ENCODE measurements around the gene AP5Z1. TPM values are rescaled to one million over a fixed set of nuclear protein-coding genes. Genes with fewer than 3 reads are reported as not detected.
"Not testable (repeated sequence)": the region's sequence is repeated elsewhere in the genome, so short reads cannot be mapped to it uniquely, and the experiment has no call there.

Gene AP5Z1
- polyA plus RNA-seq, 1 donor, result 33.4 TPM

DNA sequence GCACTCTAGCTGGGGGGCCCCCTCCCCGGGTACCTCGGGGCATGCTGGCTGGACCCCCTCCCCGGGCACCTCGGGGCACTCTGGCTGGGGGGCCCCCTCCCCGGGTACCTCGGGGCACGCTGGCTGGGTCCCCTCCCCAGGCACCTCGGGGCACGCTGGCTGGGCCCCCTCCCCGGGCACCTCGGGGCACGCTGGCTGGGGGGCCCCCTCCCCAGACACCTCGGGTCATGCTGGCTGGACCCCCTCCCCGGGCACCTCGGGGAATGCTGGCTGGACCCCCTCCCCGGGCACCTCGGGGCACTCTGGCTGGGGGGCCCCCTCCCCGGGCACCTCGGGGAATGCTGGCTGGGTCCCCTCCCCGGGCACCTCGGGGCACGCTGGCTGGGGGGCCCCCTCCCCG lies 27.2 kb downstream of the AP5Z1 start:
- H3K9me3 ChIP-seq (ENCODE audit: control insufficient read depth, low read depth, low read length); H3K27ac ChIP-seq (ENCODE audit: low read length); H3K4me3 ChIP-seq (ENCODE audit: low read length); DNase-seq; H3K27me3 ChIP-seq (ENCODE audit: control insufficient read depth, insufficient read depth, low read length); H3K4me1 ChIP-seq (ENCODE audit: control insufficient read depth, insufficient read depth, low read length); H3K36me3 ChIP-seq (ENCODE audit: control insufficient read depth, insufficient read depth, low read length): not testable (repeated sequence)
- no CpG with 5 or more reads among the region's 23 CpGs for WGBS (ENCODE audit: insufficient coverage, low lambda C conversion rate)

- Histone ChIP-seq H3K4me3 (ENCODE audit: low read length) (no peak overlapping the region), H3K9me3 (ENCODE audit: control insufficient read depth, low read depth, low read length) (no peaks in the 10 kb centered on the region), H3K4me1 (ENCODE audit: control insufficient read depth, insufficient read depth, low read length) (no peaks in the 10 kb centered on the region), H3K27ac (ENCODE audit: low read length) (no peak overlapping the region), H3K27me3 (ENCODE audit: control insufficient read depth, insufficient read depth, low read length) (peaks cover 4% of the 10 kb centered on the region), H3K36me3 (ENCODE audit: control insufficient read depth, insufficient read depth, low read length) (no peaks in the 10 kb centered on the region)
- DNase-seq, result no peak
- no CpG with 5 or more reads among the region's 41 CpGs for WGBS (ENCODE audit: insufficient coverage, low lambda C conversion rate)
These were observed 28.2 kb downstream of the AP5Z1 start for GRCh38 chr7:4803397-4804241.

- no CpG with 5 or more reads among the region's 29 CpGs for WGBS (ENCODE audit: insufficient coverage, low lambda C conversion rate)
- no peak for DNase-seq
- H3K27me3 ChIP-seq (ENCODE audit: control insufficient read depth, insufficient read depth, low read length), result peaks cover 4% of the 10 kb centered on the region
These were observed 29.9 kb downstream of the AP5Z1 start for GRCh38 chr7:4805110-4805983.

DNA sequence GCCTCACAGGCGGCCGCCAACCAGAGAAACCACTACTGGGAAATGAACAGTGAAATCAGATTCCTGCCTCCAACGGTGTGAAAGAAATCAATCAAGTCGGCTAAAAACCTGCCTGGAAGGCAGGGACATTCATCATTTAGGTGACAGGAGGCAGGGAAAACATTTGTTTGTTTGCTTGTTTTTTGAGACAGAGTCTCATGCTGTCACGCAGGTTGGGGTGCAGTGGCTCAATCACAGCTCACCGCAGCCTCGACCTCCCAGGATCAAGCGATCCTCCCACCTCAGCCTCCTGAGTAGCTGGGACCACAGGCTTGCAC lies 30.5 kb downstream of the AP5Z1 start:
- H3K27ac ChIP-seq (ENCODE audit: low read length), result no peak overlapping the region
- DNase-seq, result no peak
- H3K4me3 ChIP-seq (ENCODE audit: low read length), result no peak overlapping the region
- H3K4me1 ChIP-seq (ENCODE audit: control insufficient read depth, insufficient read depth, low read length), result no peaks in the 10 kb centered on the region
- H3K9me3 ChIP-seq (ENCODE audit: control insufficient read depth, low read depth, low read length), result peaks cover 2% of the 10 kb centered on the region
- H3K36me3 ChIP-seq (ENCODE audit: control insufficient read depth, insufficient read depth, low read length), result no peaks in the 10 kb centered on the region
- 40% methylated on average over 1 of the region's 8 CpGs for WGBS (ENCODE audit: insufficient coverage, low lambda C conversion rate)
- peaks cover 4% of the 10 kb centered on the region for H3K27me3 ChIP-seq (ENCODE audit: control insufficient read depth, insufficient read depth, low read length)

More at GRCh38 chr7:4805110-4805983, 29.9 kb downstream of the AP5Z1 start:
- Histone ChIP-seq H3K9me3 (ENCODE audit: control insufficient read depth, low read depth, low read length) (peaks cover 2% of the 10 kb centered on the region), H3K36me3 (ENCODE audit: control insufficient read depth, insufficient read depth, low read length) (no peaks in the 10 kb centered on the region), H3K27ac (ENCODE audit: low read length) (no peak overlapping the region), H3K4me1 (ENCODE audit: control insufficient read depth, insufficient read depth, low read length) (no peaks in the 10 kb centered on the region), H3K4me3 (ENCODE audit: low read length) (no peak overlapping the region)

GRCh38 chr7:4806983-4807597 lies 31.7 kb downstream of the AP5Z1 start:
- Histone ChIP-seq H3K4me3 (ENCODE audit: low read length) (no peak overlapping the region), H3K9me3 (ENCODE audit: control insufficient read depth, low read depth, low read length) (peaks cover 2% of the 10 kb centered on the region), H3K27ac (ENCODE audit: low read length) (no peak overlapping the region), H3K36me3 (ENCODE audit: control insufficient read depth, insufficient read depth, low read length) (no peaks in the 10 kb centered on the region), H3K4me1 (ENCODE audit: control insufficient read depth, insufficient read depth, low read length) (no peaks in the 10 kb centered on the region), H3K27me3 (ENCODE audit: control insufficient read depth, insufficient read depth, low read length) (peaks cover 4% of the 10 kb centered on the region)
- no CpG with 5 or more reads among the region's 17 CpGs for WGBS (ENCODE audit: insufficient coverage, low lambda C conversion rate)
- no peak for DNase-seq

DNA sequence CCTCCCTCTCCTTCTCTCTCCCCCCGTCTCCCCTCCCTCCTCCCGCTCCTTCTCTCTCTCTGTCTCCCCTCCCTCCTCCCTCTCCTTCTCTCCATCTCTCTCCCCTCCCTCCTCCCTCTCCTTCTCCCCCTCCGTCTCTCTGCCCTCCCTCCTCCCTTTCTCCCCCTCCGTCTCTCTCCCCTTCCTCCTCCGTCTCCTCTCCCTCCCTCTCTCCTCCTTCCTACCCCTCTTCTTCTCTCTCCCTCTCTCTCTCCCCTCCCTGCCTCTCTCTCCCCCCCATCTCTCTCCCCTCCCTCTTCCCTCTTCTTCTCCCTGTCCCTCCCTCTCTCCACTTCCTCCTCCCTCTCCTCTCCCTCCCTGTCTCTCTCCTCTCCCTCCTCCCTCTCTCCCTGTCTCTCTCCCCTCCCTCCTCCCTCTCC lies 32.2 kb downstream of the AP5Z1 start:
- Histone ChIP-seq H3K36me3 (ENCODE audit: control insufficient read depth, insufficient read depth, low read length) (no peaks in the 10 kb centered on the region), H3K4me1 (ENCODE audit: control insufficient read depth, insufficient read depth, low read length) (no peaks in the 10 kb centered on the region), H3K4me3 (ENCODE audit: low read length) (no peak overlapping the region), H3K27ac (ENCODE audit: low read length) (no peak overlapping the region), H3K27me3 (ENCODE audit: control insufficient read depth, insufficient read depth, low read length) (peaks cover 4% of the 10 kb centered on the region), H3K9me3 (ENCODE audit: control insufficient read depth, low read depth, low read length) (peaks cover 2% of the 10 kb centered on the region)
- WGBS (ENCODE audit: insufficient coverage, low lambda C conversion rate), result no CpG with 5 or more reads among the region's 5 CpGs
- no peak for DNase-seq

- 59% methylated on average over 5 of the region's 5 CpGs for WGBS (ENCODE audit: insufficient coverage, low lambda C conversion rate)
- no peak overlapping the region for H3K27ac ChIP-seq (ENCODE audit: low read length)
- peaks cover 2% of the 10 kb centered on the region for H3K9me3 ChIP-seq (ENCODE audit: control insufficient read depth, low read depth, low read length)
- no peaks in the 10 kb centered on the region for H3K36me3 ChIP-seq (ENCODE audit: control insufficient read depth, insufficient read depth, low read length)
- no peak overlapping the region for H3K4me3 ChIP-seq (ENCODE audit: low read length)
- no peak for DNase-seq
- no peaks in the 10 kb centered on the region for H3K4me1 ChIP-seq (ENCODE audit: control insufficient read depth, insufficient read depth, low read length)
- H3K27me3 ChIP-seq (ENCODE audit: control insufficient read depth, insufficient read depth, low read length), result peaks cover 4% of the 10 kb centered on the region
These were observed 32.6 kb downstream of the AP5Z1 start for GRCh38 chr7:4808026-4808425.

- Histone ChIP-seq H3K27ac (ENCODE audit: low read length) (no peak overlapping the region), H3K4me1 (ENCODE audit: control insufficient read depth, insufficient read depth, low read length) (no peaks in the 10 kb centered on the region), H3K36me3 (ENCODE audit: control insufficient read depth, insufficient read depth, low read length) (no peaks in the 10 kb centered on the region), H3K27me3 (ENCODE audit: control insufficient read depth, insufficient read depth, low read length) (peaks cover 4% of the 10 kb centered on the region), H3K9me3 (ENCODE audit: control insufficient read depth, low read depth, low read length) (peaks cover 2% of the 10 kb centered on the region), H3K4me3 (ENCODE audit: low read length) (no peak overlapping the region)
- 77% methylated on average over 11 of the region's 37 CpGs for WGBS (ENCODE audit: insufficient coverage, low lambda C conversion rate)
- DNase-seq, result no peak
These were observed 33.1 kb downstream of the AP5Z1 start for GRCh38 chr7:4808565-4808964.

DNA sequence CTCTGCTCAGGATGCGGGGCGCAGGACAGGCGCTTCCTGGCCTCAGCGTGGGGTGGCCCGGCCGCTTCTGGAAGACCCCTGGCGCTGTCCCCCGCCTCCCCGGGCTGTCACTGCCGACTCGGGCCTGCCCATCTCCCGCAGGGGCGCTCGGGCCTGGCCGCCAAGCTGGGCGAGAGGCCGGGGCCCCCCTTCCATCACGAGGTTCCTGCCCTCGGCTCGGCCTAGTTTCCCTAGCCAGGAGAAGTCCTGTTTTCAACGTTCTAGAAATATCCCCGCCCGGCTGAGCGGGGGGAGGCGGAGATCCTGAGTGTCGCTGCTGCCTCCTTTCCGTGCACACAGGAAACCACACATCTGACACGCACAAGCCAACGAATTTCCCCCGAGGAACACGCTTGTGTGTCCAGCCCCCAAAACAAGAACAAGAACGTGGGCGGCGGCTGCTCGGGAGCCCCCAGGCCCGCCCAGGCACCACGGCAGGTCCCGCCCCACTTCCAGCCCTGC lies 33.7 kb downstream of the AP5Z1 start:
- no peak overlapping the region for H3K27ac ChIP-seq (ENCODE audit: low read length)

GRCh38 chr7:4809666-4810065 lies 34.2 kb downstream of the AP5Z1 start:
- Histone ChIP-seq H3K4me3 (ENCODE audit: low read length) (no peak overlapping the region), H3K36me3 (ENCODE audit: control insufficient read depth, insufficient read depth, low read length) (no peaks in the 10 kb centered on the region), H3K4me1 (ENCODE audit: control insufficient read depth, insufficient read depth, low read length) (no peaks in the 10 kb centered on the region), H3K27ac (ENCODE audit: low read length) (no peak overlapping the region), H3K27me3 (ENCODE audit: control insufficient read depth, insufficient read depth, low read length) (peaks cover 4% of the 10 kb centered on the region), H3K9me3 (ENCODE audit: control insufficient read depth, low read depth, low read length) (peaks cover 2% of the 10 kb centered on the region)
- WGBS (ENCODE audit: insufficient coverage, low lambda C conversion rate), result 94% methylated on average over 7 of the region's 14 CpGs
- no peak for DNase-seq

More for the DNA sequence above, 33.7 kb downstream of the AP5Z1 start:
- no peak for DNase-seq
- H3K4me3 ChIP-seq (ENCODE audit: low read length), result no peak overlapping the region
- H3K27me3 ChIP-seq (ENCODE audit: control insufficient read depth, insufficient read depth, low read length), result peaks cover 4% of the 10 kb centered on the region
- H3K36me3 ChIP-seq (ENCODE audit: control insufficient read depth, insufficient read depth, low read length), result no peaks in the 10 kb centered on the region
- H3K4me1 ChIP-seq (ENCODE audit: control insufficient read depth, insufficient read depth, low read length), result no peaks in the 10 kb centered on the region
- peaks cover 2% of the 10 kb centered on the region for H3K9me3 ChIP-seq (ENCODE audit: control insufficient read depth, low read depth, low read length)
- WGBS (ENCODE audit: insufficient coverage, low lambda C conversion rate), result 81% methylated on average over 3 of the region's 38 CpGs

Data from large intestine (tissue), 3 donors.